HG02981 (cell line): ENCODE data around the gene SLC39A1.
"Not testable (repeated sequence)": the region's sequence is repeated elsewhere in the genome, so short reads cannot be mapped to it uniquely, and the experiment has no call there.

Experiments used
- ATAC-seq: cut with Tn5 transposase; IDR thresholded peaks from one replicate; pipeline ENCODE4 v1.9.1; 2021; ENCODE audit warnings: mild to moderate bottlenecking, moderate library complexity; ENCODE audit not compliant: unreplicated experiment

SLC39A1 gene

GRCh38 chr1:153932156-153933131 lies 30.9 kb downstream of the SLC39A1 start:
- ATAC-seq, result no peak

- ATAC-seq, result no peak
Measured at GRCh38 chr1:153929981-153930948, 33.1 kb downstream of the SLC39A1 start.

GRCh38 chr1:153929426-153929825 lies 33.9 kb downstream of the SLC39A1 start:
- ATAC-seq, result no peak

- ATAC-seq, result no peak
Measured at GRCh38 chr1:153928791-153929341, 34.5 kb downstream of the SLC39A1 start.

GRCh38 chr1:153928245-153928644 lies 35.1 kb downstream of the SLC39A1 start:
- ATAC-seq, result no peak

- no peak for ATAC-seq
Measured at GRCh38 chr1:153926405-153926804, 36.9 kb downstream of the SLC39A1 start.

GRCh38 chr1:153922972-153923925 lies 40.1 kb downstream of the SLC39A1 start, which contains the start of gene GATAD2B:
TSS of gene GATAD2B (minus strand) at chr1:153922972. CDS start at chr1:153828347, 94,625 bp downstream.
- ATAC-seq, result peak; percentile 94

GRCh38 chr1:153922076-153922971 lies 41.0 kb downstream of the SLC39A1 start:
- ATAC-seq, result peak; percentile 23

- ATAC-seq, result no peak
Measured at GRCh38 chr1:153921803-153922075, 41.6 kb downstream of the SLC39A1 start.

GRCh38 chr1:153921080-153921802 lies 42.1 kb downstream of the SLC39A1 start:
- ATAC-seq, result no peak

GRCh38 chr1:153919876-153920852 lies 43.2 kb downstream of the SLC39A1 start:
- ATAC-seq, result no peak

- ATAC-seq, result no peak
Measured at GRCh38 chr1:153916297-153916696, 47.0 kb downstream of the SLC39A1 start.

GRCh38 chr1:153912349-153912748 lies 51.0 kb downstream of the SLC39A1 start:
- no peak for ATAC-seq

- ATAC-seq, result not testable (repeated sequence)
Measured at GRCh38 chr1:153910560-153910959, 52.8 kb downstream of the SLC39A1 start.
